Fibroblast of pulmonary artery (primary cell): ENCODE results near the gene DDX47.
"Not testable (repeated sequence)": the region's sequence is repeated elsewhere in the genome, so short reads cannot be mapped to it uniquely, and the experiment has no call there.

Source experiments
- DNase-seq: peaks from one replicate; pipeline ENCODE4 v3.0.0-alpha.2; 2010; ENCODE audit warnings: low read depth
- H3K4me3 ChIP-seq: replicated peaks from 2 replicates; pipeline ENCODE4 v1.5.1; 2011; ENCODE audit warnings: low read depth, mild to moderate bottlenecking, control low read depth, low read length, moderate library complexity
- CTCF ChIP-seq: IDR thresholded peaks from 2 replicates; pipeline ENCODE4 v1.5.1; 2011; ENCODE audit warnings: mild to moderate bottlenecking, control low read depth, low read length, inconsistent platforms; ENCODE audit errors: missing control alignments

The DDX47 gene

GRCh38 chr12:12804011-12804410 is 9.1 kb upstream of the DDX47 start:
- no peak overlapping the region for H3K4me3 ChIP-seq
- no peak for TF ChIP-seq CTCF
- DNase-seq: peak; percentile 27

GRCh38 chr12:12804432-12804886 is 8.7 kb upstream of the DDX47 start:
- peak; percentile 55 for DNase-seq
- H3K4me3 ChIP-seq: no peak overlapping the region
- no peak for TF ChIP-seq CTCF

- no peak for TF ChIP-seq CTCF
- H3K4me3 ChIP-seq: no peak overlapping the region
- DNase-seq: no peak
Observed at GRCh38 chr12:12806784-12807516, 6.2 kb upstream of the DDX47 start.

- DNase-seq, H3K4me3 ChIP-seq: not testable (repeated sequence)
Observed at GRCh38 chr12:12807517-12807903, 5.6 kb upstream of the DDX47 start.

- DNase-seq: peak; percentile 66
- H3K4me3 ChIP-seq: peak overlapping the region; percentile 11
- no peak for TF ChIP-seq CTCF
Observed at GRCh38 chr12:12807970-12808702, 5.0 kb upstream of the DDX47 start.

- DNase-seq: no peak
- TF ChIP-seq CTCF: no peak
- no peak overlapping the region for H3K4me3 ChIP-seq
Observed at GRCh38 chr12:12810553-12811021, 2.6 kb upstream of the DDX47 start.

- no peak overlapping the region for H3K4me3 ChIP-seq
- DNase-seq: no peak
- TF ChIP-seq CTCF: no peak
Observed at GRCh38 chr12:12811343-12811742, 1.8 kb upstream of the DDX47 start.
